Measurements from ENCODE around the gene AKIRIN2.

- no peak for TF ChIP-seq CTCF (conservative IDR thresholded peaks at IDR 0.05; ENCODE audit: low read length)
- TF ChIP-seq EZH2phosphoT487 (IDR thresholded peaks at IDR 0.05; ENCODE audit: borderline replicate concordance), result no peak
These were observed 8.1 kb upstream of the AKIRIN2 start for GRCh38 chr6:87710090-87710489.

All from Loucy (cell line).